HPDE6-E6E7 (cell line): ENCODE results near the gene EBF3.

Experiments used
- DNase-seq: peaks from one replicate; pipeline ENCODE4 v3.0.0; 2011; ENCODE audit warnings: missing footprints; ENCODE audit errors: extremely low spot score

EBF3 gene

DNA sequence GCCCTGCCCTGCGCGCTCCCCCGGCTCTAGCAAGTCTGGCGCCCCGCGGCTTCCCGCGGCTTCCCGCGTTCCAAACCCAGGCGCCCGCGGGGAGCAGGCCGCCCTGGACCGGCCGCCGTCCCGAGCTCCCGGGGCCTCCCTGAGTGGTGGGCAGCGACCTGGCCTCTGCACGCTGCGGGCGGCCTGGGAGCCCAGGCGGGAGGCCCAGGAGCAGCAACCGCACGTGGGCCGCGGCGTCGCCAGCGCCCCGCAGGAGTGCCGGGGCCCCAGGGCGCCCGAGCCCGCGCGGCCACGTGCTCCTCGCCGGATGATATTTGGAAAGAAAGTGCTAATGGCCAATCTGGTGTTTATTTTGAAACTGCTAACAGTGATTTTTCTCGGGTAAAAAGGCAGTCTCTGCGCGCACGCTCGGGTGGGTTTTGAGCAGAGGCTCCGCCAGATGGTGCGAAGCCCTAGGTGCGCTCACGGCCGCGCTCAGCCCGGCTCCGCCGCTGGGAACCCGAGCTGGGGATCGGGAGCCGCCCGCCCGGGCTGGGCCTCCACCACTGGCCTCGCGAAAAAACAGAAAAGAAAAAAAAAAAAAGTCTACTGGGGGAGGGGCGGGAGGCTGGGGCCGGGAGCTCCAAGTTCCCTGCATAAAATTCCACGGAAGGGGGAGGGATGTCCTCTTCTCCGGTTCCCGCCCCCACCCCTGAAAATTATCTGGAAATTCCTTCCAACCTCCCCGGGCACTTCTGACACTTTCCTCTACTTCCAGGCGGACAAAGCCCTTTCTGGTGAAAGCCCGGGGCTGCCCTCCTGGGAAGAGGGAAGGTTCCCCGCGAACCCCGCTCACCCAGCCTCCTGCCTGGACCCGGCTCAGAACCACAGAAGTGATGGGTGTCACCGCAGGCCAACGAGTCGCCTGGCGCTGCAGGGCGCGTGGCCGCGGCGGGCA is 4.3 kb downstream of the EBF3 start:
- DNase-seq = no peak

- DNase-seq = no peak
Measured at GRCh38 chr10:129958629-129959543, 5.2 kb downstream of the EBF3 start.

- no peak for DNase-seq
Measured at GRCh38 chr10:129958148-129958628, 5.9 kb downstream of the EBF3 start.

DNA sequence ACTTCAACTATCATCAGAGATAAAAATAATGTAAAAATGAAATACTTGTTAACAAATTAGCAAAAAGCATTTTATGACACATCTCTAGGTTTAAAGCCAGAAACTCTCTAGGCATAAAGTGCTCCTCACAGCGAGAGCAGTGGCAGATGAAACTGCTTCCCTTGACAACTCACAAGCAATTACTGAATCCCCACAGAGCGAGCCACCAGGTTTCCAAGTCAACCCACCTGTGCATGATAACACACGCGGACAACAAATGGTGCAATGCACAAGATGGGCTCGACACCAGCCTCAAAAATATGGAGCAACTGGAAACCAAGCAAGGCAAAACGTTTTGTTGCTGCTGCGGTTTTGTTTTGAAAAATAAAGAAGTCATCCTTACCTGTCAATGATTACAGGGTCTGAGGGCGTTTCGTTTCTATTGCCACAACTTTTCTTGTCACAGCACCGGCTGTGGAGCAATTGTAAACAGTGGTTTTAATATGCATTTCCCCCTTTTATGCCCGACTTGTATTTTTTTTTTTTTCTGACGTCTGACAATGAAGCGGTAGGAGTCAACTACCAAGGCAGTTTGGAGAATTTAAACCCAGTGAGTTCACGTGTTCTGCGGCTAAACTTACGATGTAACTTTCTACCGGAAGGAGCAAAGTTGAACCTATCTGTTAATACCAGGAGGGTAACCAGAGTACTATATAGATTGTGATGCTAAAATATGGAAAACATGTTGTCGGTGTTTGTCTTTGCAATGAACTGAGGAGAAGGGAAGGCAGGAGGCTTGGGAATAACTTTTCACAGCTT is 7.0 kb downstream of the EBF3 start:
- no peak for DNase-seq

DNA sequence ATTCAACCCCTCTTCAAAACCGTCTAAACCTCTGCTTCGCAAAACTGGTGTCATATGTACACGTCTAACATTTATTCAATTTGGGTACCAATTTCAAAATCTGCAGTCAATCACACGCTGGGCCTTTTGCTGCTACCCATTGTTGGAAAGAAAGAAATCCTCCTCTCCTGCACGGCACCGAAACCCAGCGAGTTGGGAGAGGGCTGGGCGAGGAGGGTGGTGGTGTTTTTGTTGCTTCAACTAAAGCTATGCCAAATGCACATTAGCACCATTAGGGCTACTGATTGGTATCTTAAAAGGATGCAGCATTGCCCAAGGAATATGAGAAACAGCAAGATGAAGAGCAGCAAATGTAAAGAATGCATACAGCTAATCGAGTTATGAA is 7.8 kb downstream of the EBF3 start:
- DNase-seq = no peak

GRCh38 chr10:129955601-129956285 is 8.3 kb downstream of the EBF3 start:
- no peak for DNase-seq

DNA sequence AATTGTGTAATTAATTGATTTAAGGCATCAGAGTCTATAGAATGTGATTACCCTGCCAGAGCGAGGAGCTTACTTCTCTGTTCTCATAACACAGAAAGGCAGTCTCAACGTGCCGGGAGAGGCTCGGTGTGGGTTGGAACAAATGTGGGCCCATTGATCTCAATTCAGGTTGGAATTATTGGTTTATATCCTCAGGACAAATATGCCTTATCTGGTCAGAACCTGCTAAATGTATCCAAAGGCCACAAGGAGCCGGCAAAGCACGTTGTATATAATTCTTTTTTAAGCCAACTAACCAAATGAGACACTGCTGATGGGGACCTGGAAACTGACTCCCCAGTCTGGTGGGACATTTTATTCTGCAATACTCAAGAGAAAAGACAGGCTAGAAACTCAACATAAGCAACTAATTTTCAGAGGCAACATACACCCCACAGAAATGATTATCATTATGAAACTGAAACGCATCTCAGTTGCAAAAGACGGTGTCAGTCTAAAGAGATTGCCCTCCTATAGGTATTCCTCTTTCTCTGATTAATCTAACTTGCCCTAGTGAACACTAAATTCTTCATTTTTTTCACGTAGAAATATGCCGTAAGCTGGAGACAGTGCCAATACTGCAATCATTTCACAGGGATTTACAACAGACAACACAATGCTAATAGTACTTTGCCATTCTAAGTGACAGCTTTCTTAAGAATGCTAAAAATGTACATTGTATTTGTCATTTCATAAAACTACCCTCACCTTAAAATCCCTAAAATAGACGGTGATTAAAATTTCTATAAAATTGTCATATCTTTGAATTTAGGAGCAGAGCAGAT is 9.4 kb downstream of the EBF3 start:
- DNase-seq = no peak

- no peak for DNase-seq
Measured at GRCh38 chr10:129953119-129954051, 10.7 kb downstream of the EBF3 start.

- no peak for DNase-seq
Measured at GRCh38 chr10:129952378-129953118, 11.5 kb downstream of the EBF3 start.

DNA sequence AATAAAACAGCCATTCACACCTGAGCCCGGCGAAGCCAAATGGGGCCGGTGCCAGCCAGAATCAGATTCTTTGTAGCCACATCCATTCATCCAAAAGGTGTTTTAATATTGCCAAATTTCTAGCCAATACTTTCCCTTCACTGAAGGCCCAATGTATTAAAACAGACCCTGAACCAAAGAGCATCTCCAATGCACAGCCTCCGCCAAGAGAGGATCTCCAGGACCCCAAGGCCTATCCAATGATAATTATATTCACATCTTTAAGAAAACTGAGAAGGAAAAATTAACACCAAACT is 12.2 kb downstream of the EBF3 start:
- no peak for DNase-seq

GRCh38 chr10:129951101-129951969 is 12.7 kb downstream of the EBF3 start:
- DNase-seq = no peak

GRCh38 chr10:129950676-129951075 is 13.4 kb downstream of the EBF3 start:
- no peak for DNase-seq

DNA sequence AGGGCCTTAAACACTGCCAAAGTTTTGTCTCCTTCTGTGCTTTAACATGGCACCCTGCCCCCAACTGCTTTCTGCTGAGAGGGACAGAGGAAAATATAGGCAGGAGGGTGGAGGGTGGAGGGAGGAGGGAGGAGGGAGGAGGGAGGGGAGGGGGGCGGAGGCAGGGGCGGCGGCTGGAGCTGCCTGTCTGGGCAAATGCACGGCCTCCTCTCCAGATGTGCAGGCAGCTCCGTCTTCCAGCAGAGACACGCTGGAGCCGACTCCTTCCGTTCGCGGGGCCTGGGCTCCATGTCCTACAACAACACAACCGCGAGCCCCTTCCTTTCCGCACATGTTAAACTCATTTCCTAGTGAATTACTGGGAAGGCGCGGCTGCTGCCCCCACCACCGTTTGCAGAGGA is 14.2 kb downstream of the EBF3 start:
- no peak for DNase-seq

- DNase-seq = no peak
Measured at GRCh38 chr10:129949411-129949810, 14.7 kb downstream of the EBF3 start.

- DNase-seq = no peak
Measured at GRCh38 chr10:129946859-129947258, 17.2 kb downstream of the EBF3 start.

DNA sequence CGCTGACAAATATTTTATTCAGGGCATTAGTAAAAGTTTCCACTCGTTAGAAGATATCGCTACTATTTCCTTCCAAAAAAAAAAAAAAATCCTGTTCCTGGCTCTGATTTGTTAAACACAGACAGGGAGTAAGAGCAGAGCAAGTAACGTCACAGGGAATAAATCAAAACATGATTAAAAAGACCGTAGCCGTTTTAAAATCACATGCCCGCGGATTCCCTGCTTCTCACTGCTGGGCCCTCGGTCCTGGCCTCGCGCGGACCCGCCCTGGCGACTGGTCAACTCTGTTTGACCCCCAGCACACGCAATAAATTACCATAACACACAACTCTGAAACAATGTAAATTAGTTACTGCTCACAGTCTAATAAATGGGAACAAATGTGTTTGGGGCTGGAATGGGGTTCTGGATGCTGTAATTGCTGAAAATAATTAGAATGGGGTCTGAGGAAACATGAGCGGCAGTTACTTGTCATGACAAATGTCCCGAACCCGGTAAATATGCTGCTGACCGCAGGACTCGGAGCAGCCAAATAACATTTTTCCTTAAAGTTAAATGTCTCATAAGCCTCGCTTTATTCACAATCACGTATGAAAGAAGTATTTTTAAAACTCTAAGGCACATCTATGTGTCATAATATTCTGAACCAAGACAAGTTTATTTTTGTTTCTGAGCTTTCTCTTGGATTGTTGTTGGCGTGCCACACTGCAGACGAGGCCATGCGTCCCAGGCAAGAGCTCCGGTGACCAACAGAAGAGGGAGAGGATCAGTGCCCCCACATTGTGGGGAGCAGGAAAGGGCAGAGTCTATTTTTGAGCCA is 17.9 kb downstream of the EBF3 start:
- DNase-seq = no peak

DNA sequence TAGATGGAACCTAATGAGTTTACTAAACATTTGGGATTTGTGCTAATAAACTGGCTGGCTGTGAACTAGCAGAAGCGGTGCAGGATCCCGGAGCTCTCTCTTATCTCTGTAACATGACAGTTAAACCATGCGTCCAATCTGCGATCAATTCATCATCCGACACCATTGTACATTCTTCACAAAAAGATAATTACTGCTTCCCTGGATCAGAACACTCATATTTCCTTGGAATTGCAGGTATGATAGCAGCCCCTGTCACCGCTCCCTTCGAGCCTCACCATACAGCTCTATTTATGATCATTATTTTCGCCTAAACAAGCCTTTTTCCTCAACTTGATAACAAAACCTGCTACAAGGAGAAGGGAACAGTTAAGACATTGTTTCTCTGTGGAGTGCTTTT is 18.5 kb downstream of the EBF3 start:
- DNase-seq = no peak
